SK-N-SH treated with all-trans-retinoic acid at 6 μM for 48 hours (cell line): ENCODE measurements around the gene GPC6.

Experiments used
- ATAC-seq: fragments of 200-7000 bp; cut with Tn5 transposase; 3 replicates; pipeline ENCODE4 v1.9.1; 2020; ENCODE audit warnings: mild to moderate bottlenecking, moderate library complexity
- BACH2 ChIP-seq: fragments of 250-450 bp; sonication (Bioruptor Pico); IDR thresholded peaks from 2 replicates; pipeline ENCODE4 v1.9.0; 2021; ENCODE audit warnings: mild to moderate bottlenecking, borderline replicate concordance
- CSDC2 ChIP-seq: fragments of 250-450 bp; sonication (Bioruptor Pico); IDR thresholded peaks from 2 replicates; pipeline ENCODE4 v1.5.0; 2020; ENCODE audit warnings: mild to moderate bottlenecking, moderate library complexity
- ESRRG ChIP-seq: fragments of 250-450 bp; sonication (Bioruptor Pico); IDR thresholded peaks from 2 replicates; pipeline ENCODE4 v1.6.1; 2021; ENCODE audit warnings: mild to moderate bottlenecking
- GLIS3 ChIP-seq: fragments of 250-450 bp; sonication (Bioruptor Pico); IDR thresholded peaks from 2 replicates; pipeline ENCODE4 v1.5.0; 2020; ENCODE audit warnings: mild to moderate bottlenecking, moderate library complexity
- ISL1 ChIP-seq: fragments of 250-450 bp; sonication (Bioruptor Pico); IDR thresholded peaks from 2 replicates; pipeline ENCODE4 v2.1.2; 2022; ENCODE audit warnings: mild to moderate bottlenecking, moderate library complexity
- PPARA ChIP-seq: fragments of 250-450 bp; sonication (Bioruptor Pico); IDR thresholded peaks from 2 replicates; pipeline ENCODE4 v1.5.0; 2020; ENCODE audit warnings: mild to moderate bottlenecking, borderline replicate concordance
- SNAI2 ChIP-seq: fragments of 250-450 bp; sonication (Bioruptor Pico); IDR thresholded peaks from 2 replicates; pipeline ENCODE4 v1.5.0; 2020; ENCODE audit warnings: mild to moderate bottlenecking, moderate library complexity
- TCF4 ChIP-seq: fragments of 250-450 bp; sonication (Bioruptor Pico); IDR thresholded peaks from 2 replicates; pipeline ENCODE4 v1.8.0; 2021; ENCODE audit warnings: mild to moderate bottlenecking, moderate library complexity, borderline replicate concordance
- TOX ChIP-seq: fragments of 250-450 bp; sonication (Bioruptor Pico); IDR thresholded peaks from 2 replicates; pipeline ENCODE4 v1.8.0; 2021; ENCODE audit warnings: mild to moderate bottlenecking, moderate library complexity, borderline replicate concordance
- ZC3H10 ChIP-seq: fragments of 250-450 bp; sonication (Bioruptor Pico); IDR thresholded peaks from 2 replicates; pipeline ENCODE4 v1.5.1; 2021; ENCODE audit warnings: mild to moderate bottlenecking, moderate library complexity
- ZFP3 ChIP-seq: fragments of 250-450 bp; sonication (Bioruptor Pico); IDR thresholded peaks from 2 replicates; pipeline ENCODE4 v1.5.0; 2020; ENCODE audit warnings: mild to moderate bottlenecking, moderate library complexity
- ZFP30 ChIP-seq: fragments of 450-650 bp; formaldehyde crosslinking; IDR thresholded peaks from 2 replicates; pipeline ENCODE4 v1.5.0; 2022; ENCODE audit warnings: mild to moderate bottlenecking, moderate library complexity
- ZNF70 ChIP-seq: fragments of 450-650 bp; formaldehyde crosslinking; IDR thresholded peaks from 2 replicates; pipeline ENCODE4 v1.5.0; 2020; ENCODE audit warnings: mild to moderate bottlenecking, moderate library complexity
- TF ChIP-seq, protein P1 (sequence below): fragments of 250-450 bp; sonication (Bioruptor Pico); IDR thresholded peaks from 2 replicates; pipeline ENCODE4 v1.8.0; 2021; ENCODE audit warnings: low read depth, mild to moderate bottlenecking, moderate library complexity, borderline replicate concordance
- TF ChIP-seq, protein P2 (sequence below): fragments of 250-450 bp; sonication (Bioruptor Pico); IDR thresholded peaks from 2 replicates; pipeline ENCODE4 v1.5.1; 2020; ENCODE audit warnings: low read depth, mild to moderate bottlenecking, moderate library complexity
- TF ChIP-seq, protein P3 (sequence below): fragments of 250-450 bp; sonication (Bioruptor Pico); IDR thresholded peaks from 2 replicates; pipeline ENCODE4 v1.5.1; 2021; ENCODE audit warnings: mild to moderate bottlenecking, moderate library complexity
- TF ChIP-seq, protein P4 (sequence below): fragments of 250-450 bp; sonication (Bioruptor Pico); IDR thresholded peaks from 2 replicates; pipeline ENCODE4 v1.5.0; 2020; ENCODE audit warnings: mild to moderate bottlenecking, moderate library complexity

Gene GPC6

DNA sequence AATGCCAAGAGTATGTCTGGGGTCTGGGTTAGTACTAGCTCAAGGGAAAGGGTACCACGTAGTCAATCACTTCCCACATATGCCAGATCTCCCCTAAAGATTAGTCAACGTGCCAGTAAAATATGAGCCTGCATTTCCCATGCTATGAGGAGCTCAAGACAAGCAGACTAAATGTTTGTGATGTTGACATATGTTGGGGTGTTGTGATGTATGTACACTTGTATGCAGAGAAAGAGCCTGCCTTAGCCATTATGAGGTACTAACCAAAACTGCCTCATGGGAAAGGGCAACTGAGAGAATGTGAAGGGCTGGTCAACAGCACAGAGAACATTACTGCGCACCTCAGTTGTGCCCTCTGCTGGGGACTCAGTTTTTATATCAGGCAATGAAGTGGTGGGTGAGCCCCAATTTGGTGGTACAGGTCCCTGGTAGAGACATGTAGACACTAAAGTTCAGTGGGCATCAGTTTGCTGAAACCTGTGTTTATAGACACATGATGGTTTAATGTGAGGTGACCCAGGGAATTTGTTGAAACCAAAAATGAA lies 965.9 kb downstream of the GPC6 start:
- peak; percentile 73 for ATAC-seq
- no peak for TF ChIP-seq CSDC2 (CRISPR knock-in tag)
- TF ChIP-seq, protein P1, sequence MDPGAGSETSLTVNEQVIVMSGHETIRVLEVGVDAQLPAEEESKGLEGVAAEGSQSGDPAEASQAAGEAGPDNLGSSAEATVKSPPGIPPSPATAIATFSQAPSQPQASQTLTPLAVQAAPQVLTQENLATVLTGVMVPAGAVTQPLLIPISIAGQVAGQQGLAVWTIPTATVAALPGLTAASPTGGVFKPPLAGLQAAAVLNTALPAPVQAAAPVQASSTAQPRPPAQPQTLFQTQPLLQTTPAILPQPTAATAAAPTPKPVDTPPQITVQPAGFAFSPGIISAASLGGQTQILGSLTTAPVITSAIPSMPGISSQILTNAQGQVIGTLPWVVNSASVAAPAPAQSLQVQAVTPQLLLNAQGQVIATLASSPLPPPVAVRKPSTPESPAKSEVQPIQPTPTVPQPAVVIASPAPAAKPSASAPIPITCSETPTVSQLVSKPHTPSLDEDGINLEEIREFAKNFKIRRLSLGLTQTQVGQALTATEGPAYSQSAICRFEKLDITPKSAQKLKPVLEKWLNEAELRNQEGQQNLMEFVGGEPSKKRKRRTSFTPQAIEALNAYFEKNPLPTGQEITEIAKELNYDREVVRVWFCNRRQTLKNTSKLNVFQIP: no peak

DNA sequence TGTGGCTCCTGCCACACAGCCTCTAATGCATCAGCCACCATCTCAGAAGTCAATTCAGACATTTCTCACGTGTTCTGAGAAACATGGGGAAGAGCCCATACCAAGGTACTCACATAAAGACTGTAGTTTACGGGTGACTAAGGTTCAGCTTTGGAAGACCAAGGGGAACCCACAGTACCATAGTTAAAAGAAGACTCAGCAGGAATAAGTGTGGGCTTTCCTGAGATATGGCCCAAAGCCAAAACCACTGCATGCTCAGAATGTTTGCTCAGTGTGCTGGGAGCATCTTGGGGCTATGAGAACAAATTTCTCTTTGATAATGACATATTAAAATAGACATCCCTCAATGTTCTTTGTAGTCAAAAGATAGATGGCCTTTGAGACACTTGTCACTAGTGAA lies 969.1 kb downstream of the GPC6 start:
- peak; percentile 89 for ATAC-seq
- TF ChIP-seq BACH2 (CRISPR knock-in tag): no peak
- TF ChIP-seq, protein P2, sequence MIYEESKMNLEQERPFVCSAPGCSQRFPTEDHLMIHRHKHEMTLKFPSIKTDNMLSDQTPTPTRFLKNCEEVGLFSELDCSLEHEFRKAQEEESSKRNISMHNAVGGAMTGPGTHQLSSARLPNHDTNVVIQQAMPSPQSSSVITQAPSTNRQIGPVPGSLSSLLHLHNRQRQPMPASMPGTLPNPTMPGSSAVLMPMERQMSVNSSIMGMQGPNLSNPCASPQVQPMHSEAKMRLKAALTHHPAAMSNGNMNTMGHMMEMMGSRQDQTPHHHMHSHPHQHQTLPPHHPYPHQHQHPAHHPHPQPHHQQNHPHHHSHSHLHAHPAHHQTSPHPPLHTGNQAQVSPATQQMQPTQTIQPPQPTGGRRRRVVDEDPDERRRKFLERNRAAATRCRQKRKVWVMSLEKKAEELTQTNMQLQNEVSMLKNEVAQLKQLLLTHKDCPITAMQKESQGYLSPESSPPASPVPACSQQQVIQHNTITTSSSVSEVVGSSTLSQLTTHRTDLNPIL: no peak
- TF ChIP-seq ZFP3: no peak
- TF ChIP-seq CSDC2 (CRISPR knock-in tag): no peak
- no peak for TF ChIP-seq ESRRG (CRISPR knock-in tag)
- peak; percentile 41; the same call in 1 of the 2 replicates for TF ChIP-seq ISL1 (CRISPR knock-in tag)
- TF ChIP-seq ZFP30: no peak

DNA sequence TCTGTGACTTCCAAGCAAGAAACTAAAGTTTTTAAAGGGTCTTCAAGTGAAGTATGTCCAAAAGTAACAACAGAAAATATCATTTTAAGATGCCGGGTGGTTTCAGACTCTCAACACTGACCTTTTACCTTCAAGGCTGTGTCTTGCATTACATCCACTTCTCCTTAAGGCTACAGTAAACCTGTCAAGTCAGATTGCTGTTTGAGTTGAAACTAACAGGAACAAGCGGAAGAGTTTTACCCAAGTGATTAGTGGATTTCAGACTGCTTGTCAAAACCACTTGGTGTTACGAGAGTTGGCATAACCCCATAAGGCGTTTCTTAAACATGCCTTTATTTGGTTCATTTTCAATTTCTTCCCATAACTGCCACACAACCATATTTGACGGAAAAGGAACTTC lies 969.8 kb downstream of the GPC6 start:
- ATAC-seq: no peak
- TF ChIP-seq, protein P3, sequence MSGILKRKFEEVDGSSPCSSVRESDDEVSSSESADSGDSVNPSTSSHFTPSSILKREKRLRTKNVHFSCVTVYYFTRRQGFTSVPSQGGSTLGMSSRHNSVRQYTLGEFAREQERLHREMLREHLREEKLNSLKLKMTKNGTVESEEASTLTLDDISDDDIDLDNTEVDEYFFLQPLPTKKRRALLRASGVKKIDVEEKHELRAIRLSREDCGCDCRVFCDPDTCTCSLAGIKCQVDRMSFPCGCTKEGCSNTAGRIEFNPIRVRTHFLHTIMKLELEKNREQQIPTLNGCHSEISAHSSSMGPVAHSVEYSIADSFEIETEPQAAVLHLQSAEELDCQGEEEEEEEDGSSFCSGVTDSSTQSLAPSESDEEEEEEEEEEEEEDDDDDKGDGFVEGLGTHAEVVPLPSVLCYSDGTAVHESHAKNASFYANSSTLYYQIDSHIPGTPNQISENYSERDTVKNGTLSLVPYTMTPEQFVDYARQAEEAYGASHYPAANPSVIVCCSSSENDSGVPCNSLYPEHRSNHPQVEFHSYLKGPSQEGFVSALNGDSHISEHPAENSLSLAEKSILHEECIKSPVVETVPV: no peak
- TF ChIP-seq, protein P4, sequence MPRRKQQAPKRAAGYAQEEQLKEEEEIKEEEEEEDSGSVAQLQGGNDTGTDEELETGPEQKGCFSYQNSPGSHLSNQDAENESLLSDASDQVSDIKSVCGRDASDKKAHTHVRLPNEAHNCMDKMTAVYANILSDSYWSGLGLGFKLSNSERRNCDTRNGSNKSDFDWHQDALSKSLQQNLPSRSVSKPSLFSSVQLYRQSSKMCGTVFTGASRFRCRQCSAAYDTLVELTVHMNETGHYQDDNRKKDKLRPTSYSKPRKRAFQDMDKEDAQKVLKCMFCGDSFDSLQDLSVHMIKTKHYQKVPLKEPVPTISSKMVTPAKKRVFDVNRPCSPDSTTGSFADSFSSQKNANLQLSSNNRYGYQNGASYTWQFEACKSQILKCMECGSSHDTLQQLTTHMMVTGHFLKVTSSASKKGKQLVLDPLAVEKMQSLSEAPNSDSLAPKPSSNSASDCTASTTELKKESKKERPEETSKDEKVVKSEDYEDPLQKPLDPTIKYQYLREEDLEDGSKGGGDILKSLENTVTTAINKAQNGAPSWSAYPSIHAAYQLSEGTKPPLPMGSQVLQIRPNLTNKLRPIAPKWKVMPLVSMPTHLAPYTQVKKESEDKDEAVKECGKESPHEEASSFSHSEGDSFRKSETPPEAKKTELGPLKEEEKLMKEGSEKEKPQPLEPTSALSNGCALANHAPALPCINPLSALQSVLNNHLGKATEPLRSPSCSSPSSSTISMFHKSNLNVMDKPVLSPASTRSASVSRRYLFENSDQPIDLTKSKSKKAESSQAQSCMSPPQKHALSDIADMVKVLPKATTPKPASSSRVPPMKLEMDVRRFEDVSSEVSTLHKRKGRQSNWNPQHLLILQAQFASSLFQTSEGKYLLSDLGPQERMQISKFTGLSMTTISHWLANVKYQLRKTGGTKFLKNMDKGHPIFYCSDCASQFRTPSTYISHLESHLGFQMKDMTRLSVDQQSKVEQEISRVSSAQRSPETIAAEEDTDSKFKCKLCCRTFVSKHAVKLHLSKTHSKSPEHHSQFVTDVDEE (CRISPR knock-in tag): no peak
- TF ChIP-seq PPARA (CRISPR knock-in tag) (no peak), ISL1 (CRISPR knock-in tag) (no peak), ZC3H10 (CRISPR knock-in tag) (no peak), GLIS3 (CRISPR knock-in tag) (no peak), ESRRG (CRISPR knock-in tag) (no peak)
- TF ChIP-seq, protein P1: no peak

DNA sequence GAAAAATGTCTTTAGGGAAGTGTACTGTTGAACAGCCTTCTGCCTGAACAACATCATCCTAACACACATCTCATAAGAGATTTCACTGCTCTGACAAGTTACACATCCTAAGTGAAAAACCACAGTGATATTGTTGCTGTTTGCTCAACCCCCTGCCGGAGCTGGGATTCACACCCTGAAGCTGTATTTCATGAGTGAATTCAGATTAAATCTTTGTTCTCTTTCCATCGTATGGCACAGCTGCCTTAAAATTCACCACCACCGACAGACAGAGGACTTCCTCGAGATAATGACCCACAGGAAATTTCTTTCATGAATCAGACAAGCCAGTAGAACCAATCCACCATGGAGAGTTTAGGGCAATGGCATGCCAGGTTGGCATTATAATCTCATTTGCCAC lies 972.1 kb downstream of the GPC6 start:
- no peak; the same call in 2 of the 3 replicates for ATAC-seq
- TF ChIP-seq, protein P4 (CRISPR knock-in tag): no peak
- no peak for TF ChIP-seq SNAI2 (CRISPR knock-in tag)
- no peak for TF ChIP-seq CSDC2 (CRISPR knock-in tag)
- TF ChIP-seq TCF4 (CRISPR knock-in tag): no peak
- no peak for TF ChIP-seq ZFP3
- TF ChIP-seq, protein P3: no peak
- no peak for TF ChIP-seq ZFP30
- no peak for TF ChIP-seq ESRRG (CRISPR knock-in tag)
- no peak for TF ChIP-seq TOX (CRISPR knock-in tag)
- no peak for TF ChIP-seq ZNF70 (CRISPR knock-in tag)
- TF ChIP-seq, protein P1: no peak
